SK-N-SH treated with all-trans-retinoic acid at 6 μM for 48 hours (cell line): ENCODE results near the gene LPP.

Source experiments
- ATAC-seq: fragments of 200-7000 bp; cut with Tn5 transposase; 3 replicates; pipeline ENCODE4 v1.9.1; 2020; ENCODE audit warnings: mild to moderate bottlenecking, moderate library complexity
- ARNTL ChIP-seq: fragments of 450-650 bp; formaldehyde crosslinking; IDR thresholded peaks from 2 replicates; pipeline ENCODE4 v1.5.0; 2020; ENCODE audit warnings: low read depth, mild to moderate bottlenecking, moderate library complexity, borderline replicate concordance
- BACH2 ChIP-seq: fragments of 250-450 bp; sonication (Bioruptor Pico); IDR thresholded peaks from 2 replicates; pipeline ENCODE4 v1.9.0; 2021; ENCODE audit warnings: mild to moderate bottlenecking, borderline replicate concordance
- CSDC2 ChIP-seq: fragments of 250-450 bp; sonication (Bioruptor Pico); IDR thresholded peaks from 2 replicates; pipeline ENCODE4 v1.5.0; 2020; ENCODE audit warnings: mild to moderate bottlenecking, moderate library complexity
- ESRRG ChIP-seq: fragments of 250-450 bp; sonication (Bioruptor Pico); IDR thresholded peaks from 2 replicates; pipeline ENCODE4 v1.6.1; 2021; ENCODE audit warnings: mild to moderate bottlenecking
- GLIS3 ChIP-seq: fragments of 250-450 bp; sonication (Bioruptor Pico); IDR thresholded peaks from 2 replicates; pipeline ENCODE4 v1.5.0; 2020; ENCODE audit warnings: mild to moderate bottlenecking, moderate library complexity
- ISL1 ChIP-seq: fragments of 250-450 bp; sonication (Bioruptor Pico); IDR thresholded peaks from 2 replicates; pipeline ENCODE4 v2.1.2; 2022; ENCODE audit warnings: mild to moderate bottlenecking, moderate library complexity
- OSR1 ChIP-seq: fragments of 250-450 bp; sonication (Bioruptor Pico); IDR thresholded peaks from 2 replicates; pipeline ENCODE4 v1.8.0; 2022; ENCODE audit warnings: moderate library complexity, mild to moderate bottlenecking, inconsistent platforms
- PPARA ChIP-seq: fragments of 250-450 bp; sonication (Bioruptor Pico); IDR thresholded peaks from 2 replicates; pipeline ENCODE4 v1.5.0; 2020; ENCODE audit warnings: mild to moderate bottlenecking, borderline replicate concordance
- SNAI2 ChIP-seq: fragments of 250-450 bp; sonication (Bioruptor Pico); IDR thresholded peaks from 2 replicates; pipeline ENCODE4 v1.5.0; 2020; ENCODE audit warnings: mild to moderate bottlenecking, moderate library complexity
- TCF4 ChIP-seq: fragments of 250-450 bp; sonication (Bioruptor Pico); IDR thresholded peaks from 2 replicates; pipeline ENCODE4 v1.8.0; 2021; ENCODE audit warnings: mild to moderate bottlenecking, moderate library complexity, borderline replicate concordance
- TOX ChIP-seq: fragments of 250-450 bp; sonication (Bioruptor Pico); IDR thresholded peaks from 2 replicates; pipeline ENCODE4 v1.8.0; 2021; ENCODE audit warnings: mild to moderate bottlenecking, moderate library complexity, borderline replicate concordance
- ZFP3 ChIP-seq: fragments of 250-450 bp; sonication (Bioruptor Pico); IDR thresholded peaks from 2 replicates; pipeline ENCODE4 v1.5.0; 2020; ENCODE audit warnings: mild to moderate bottlenecking, moderate library complexity
- ZFP30 ChIP-seq: fragments of 450-650 bp; formaldehyde crosslinking; IDR thresholded peaks from 2 replicates; pipeline ENCODE4 v1.5.0; 2022; ENCODE audit warnings: mild to moderate bottlenecking, moderate library complexity
- ZNF565 ChIP-seq: fragments of 450-650 bp; formaldehyde crosslinking; conservative IDR thresholded peaks from 2 replicates; pipeline ENCODE4 v1.5.0; 2020; ENCODE audit warnings: low read depth, mild to moderate bottlenecking, moderate library complexity
- ZNF70 ChIP-seq: fragments of 450-650 bp; formaldehyde crosslinking; IDR thresholded peaks from 2 replicates; pipeline ENCODE4 v1.5.0; 2020; ENCODE audit warnings: mild to moderate bottlenecking, moderate library complexity
- ZNF8 ChIP-seq: fragments of 450-650 bp; formaldehyde crosslinking; IDR thresholded peaks from 2 replicates; pipeline ENCODE4 v1.5.0; 2020; ENCODE audit warnings: mild to moderate bottlenecking, moderate library complexity
- TF ChIP-seq, protein P1 (sequence below): fragments of 250-450 bp; sonication (Bioruptor Pico); IDR thresholded peaks from 2 replicates; pipeline ENCODE4 v1.8.0; 2021; ENCODE audit warnings: low read depth, mild to moderate bottlenecking, moderate library complexity, borderline replicate concordance
- TF ChIP-seq, protein P2 (sequence below): fragments of 250-450 bp; sonication (Bioruptor Pico); IDR thresholded peaks from 2 replicates; pipeline ENCODE4 v1.5.0; 2020; ENCODE audit warnings: mild to moderate bottlenecking, moderate library complexity
- TF ChIP-seq, protein P3 (sequence below): fragments of 250-450 bp; sonication (Bioruptor Pico); IDR thresholded peaks from 2 replicates; pipeline ENCODE4 v1.5.1; 2020; ENCODE audit warnings: low read depth, mild to moderate bottlenecking, moderate library complexity
- TF ChIP-seq, protein P4 (sequence below): fragments of 250-450 bp; sonication (Bioruptor Pico); IDR thresholded peaks from 2 replicates; pipeline ENCODE4 v1.8.0; 2020; ENCODE audit warnings: mild to moderate bottlenecking, moderate library complexity, borderline replicate concordance

LPP gene

DNA sequence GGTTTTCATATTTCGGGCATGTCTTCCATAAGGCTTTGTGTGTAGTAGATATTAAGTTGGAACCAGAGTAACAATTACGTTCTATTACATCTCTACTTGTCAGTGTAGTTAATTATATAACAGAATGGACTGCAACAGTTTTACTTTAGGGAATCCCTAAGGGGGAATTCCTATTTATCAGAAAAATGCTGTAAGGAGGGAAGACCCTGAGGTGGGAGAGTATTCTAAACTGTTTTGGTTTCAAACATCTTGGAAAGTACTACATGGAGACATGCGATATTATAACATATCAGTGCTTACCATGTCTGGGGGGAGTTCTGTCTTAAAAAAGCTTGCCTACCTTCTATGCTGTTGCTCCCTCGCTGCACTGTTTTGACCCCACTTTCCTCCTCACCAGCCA is 238.1 kb downstream of the LPP start:
- TF ChIP-seq ARNTL (CRISPR knock-in tag) (no peak), ZFP3 (CRISPR knock-in tag) (no peak), PPARA (CRISPR knock-in tag) (no peak), CSDC2 (CRISPR knock-in tag) (no peak), ZNF70 (no peak), OSR1 (no peak), ESRRG (no peak)
- TF ChIP-seq, protein P1, sequence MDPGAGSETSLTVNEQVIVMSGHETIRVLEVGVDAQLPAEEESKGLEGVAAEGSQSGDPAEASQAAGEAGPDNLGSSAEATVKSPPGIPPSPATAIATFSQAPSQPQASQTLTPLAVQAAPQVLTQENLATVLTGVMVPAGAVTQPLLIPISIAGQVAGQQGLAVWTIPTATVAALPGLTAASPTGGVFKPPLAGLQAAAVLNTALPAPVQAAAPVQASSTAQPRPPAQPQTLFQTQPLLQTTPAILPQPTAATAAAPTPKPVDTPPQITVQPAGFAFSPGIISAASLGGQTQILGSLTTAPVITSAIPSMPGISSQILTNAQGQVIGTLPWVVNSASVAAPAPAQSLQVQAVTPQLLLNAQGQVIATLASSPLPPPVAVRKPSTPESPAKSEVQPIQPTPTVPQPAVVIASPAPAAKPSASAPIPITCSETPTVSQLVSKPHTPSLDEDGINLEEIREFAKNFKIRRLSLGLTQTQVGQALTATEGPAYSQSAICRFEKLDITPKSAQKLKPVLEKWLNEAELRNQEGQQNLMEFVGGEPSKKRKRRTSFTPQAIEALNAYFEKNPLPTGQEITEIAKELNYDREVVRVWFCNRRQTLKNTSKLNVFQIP (CRISPR knock-in tag) = no peak
- TF ChIP-seq, protein P2, sequence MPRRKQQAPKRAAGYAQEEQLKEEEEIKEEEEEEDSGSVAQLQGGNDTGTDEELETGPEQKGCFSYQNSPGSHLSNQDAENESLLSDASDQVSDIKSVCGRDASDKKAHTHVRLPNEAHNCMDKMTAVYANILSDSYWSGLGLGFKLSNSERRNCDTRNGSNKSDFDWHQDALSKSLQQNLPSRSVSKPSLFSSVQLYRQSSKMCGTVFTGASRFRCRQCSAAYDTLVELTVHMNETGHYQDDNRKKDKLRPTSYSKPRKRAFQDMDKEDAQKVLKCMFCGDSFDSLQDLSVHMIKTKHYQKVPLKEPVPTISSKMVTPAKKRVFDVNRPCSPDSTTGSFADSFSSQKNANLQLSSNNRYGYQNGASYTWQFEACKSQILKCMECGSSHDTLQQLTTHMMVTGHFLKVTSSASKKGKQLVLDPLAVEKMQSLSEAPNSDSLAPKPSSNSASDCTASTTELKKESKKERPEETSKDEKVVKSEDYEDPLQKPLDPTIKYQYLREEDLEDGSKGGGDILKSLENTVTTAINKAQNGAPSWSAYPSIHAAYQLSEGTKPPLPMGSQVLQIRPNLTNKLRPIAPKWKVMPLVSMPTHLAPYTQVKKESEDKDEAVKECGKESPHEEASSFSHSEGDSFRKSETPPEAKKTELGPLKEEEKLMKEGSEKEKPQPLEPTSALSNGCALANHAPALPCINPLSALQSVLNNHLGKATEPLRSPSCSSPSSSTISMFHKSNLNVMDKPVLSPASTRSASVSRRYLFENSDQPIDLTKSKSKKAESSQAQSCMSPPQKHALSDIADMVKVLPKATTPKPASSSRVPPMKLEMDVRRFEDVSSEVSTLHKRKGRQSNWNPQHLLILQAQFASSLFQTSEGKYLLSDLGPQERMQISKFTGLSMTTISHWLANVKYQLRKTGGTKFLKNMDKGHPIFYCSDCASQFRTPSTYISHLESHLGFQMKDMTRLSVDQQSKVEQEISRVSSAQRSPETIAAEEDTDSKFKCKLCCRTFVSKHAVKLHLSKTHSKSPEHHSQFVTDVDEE (CRISPR knock-in tag) = no peak
- TF ChIP-seq, all 23 proteins: peak for 0
- no peak for ATAC-seq

- TF ChIP-seq ARNTL (CRISPR knock-in tag) (no peak), PPARA (CRISPR knock-in tag) (no peak), TCF4 (CRISPR knock-in tag) (no peak), SNAI2 (CRISPR knock-in tag) (no peak), TOX (CRISPR knock-in tag) (no peak), CSDC2 (CRISPR knock-in tag) (no peak), ZNF565 (no peak), BACH2 (no peak), ZFP30 (no peak), OSR1 (no peak), GLIS3 (CRISPR knock-in tag) (no peak), ESRRG (no peak), ZNF70 (no peak)
- TF ChIP-seq, protein P3, sequence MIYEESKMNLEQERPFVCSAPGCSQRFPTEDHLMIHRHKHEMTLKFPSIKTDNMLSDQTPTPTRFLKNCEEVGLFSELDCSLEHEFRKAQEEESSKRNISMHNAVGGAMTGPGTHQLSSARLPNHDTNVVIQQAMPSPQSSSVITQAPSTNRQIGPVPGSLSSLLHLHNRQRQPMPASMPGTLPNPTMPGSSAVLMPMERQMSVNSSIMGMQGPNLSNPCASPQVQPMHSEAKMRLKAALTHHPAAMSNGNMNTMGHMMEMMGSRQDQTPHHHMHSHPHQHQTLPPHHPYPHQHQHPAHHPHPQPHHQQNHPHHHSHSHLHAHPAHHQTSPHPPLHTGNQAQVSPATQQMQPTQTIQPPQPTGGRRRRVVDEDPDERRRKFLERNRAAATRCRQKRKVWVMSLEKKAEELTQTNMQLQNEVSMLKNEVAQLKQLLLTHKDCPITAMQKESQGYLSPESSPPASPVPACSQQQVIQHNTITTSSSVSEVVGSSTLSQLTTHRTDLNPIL = no peak
- TF ChIP-seq, protein P2 (CRISPR knock-in tag) = no peak
- ATAC-seq = no peak
These were observed 240.7 kb downstream of the LPP start for GRCh38 chr3:188394623-188395022.

DNA sequence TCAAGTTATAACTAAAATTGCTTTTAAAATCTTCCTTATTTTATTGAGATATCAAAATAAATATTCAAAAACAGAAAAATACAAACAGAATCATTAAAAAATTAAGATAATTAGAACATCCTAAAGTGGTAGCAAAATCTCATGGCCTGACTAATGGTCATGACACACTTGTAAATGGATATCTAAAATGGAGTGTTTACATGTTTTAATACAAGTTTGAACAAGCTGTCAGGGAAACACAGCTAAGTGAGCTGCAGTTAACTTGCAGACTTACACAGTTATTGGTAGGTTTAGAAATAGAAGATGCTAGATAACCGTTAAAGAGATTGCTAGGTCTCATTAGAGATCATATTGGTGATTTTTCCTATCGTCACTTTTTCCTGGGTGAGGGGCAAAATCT is 242.3 kb downstream of the LPP start:
- ATAC-seq = no peak

GRCh38 chr3:188396900-188397299 is 242.9 kb downstream of the LPP start:
- peak; percentile 33; the same call in 2 of the 3 replicates for ATAC-seq
- TF ChIP-seq, protein P2 (CRISPR knock-in tag) = no peak
- no peak for TF ChIP-seq ZNF8 (CRISPR knock-in tag)
- no peak for TF ChIP-seq ZFP3 (CRISPR knock-in tag)
- TF ChIP-seq, protein P4, sequence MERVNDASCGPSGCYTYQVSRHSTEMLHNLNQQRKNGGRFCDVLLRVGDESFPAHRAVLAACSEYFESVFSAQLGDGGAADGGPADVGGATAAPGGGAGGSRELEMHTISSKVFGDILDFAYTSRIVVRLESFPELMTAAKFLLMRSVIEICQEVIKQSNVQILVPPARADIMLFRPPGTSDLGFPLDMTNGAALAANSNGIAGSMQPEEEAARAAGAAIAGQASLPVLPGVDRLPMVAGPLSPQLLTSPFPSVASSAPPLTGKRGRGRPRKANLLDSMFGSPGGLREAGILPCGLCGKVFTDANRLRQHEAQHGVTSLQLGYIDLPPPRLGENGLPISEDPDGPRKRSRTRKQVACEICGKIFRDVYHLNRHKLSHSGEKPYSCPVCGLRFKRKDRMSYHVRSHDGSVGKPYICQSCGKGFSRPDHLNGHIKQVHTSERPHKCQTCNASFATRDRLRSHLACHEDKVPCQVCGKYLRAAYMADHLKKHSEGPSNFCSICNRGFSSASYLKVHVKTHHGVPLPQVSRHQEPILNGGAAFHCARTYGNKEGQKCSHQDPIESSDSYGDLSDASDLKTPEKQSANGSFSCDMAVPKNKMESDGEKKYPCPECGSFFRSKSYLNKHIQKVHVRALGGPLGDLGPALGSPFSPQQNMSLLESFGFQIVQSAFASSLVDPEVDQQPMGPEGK (CRISPR knock-in tag) = no peak
- TF ChIP-seq TOX (CRISPR knock-in tag) = no peak
- TF ChIP-seq, protein P1 (CRISPR knock-in tag) = no peak
- TF ChIP-seq ISL1 = no peak
- no peak for TF ChIP-seq ZNF70
- TF ChIP-seq OSR1 = no peak

More for the DNA sequence above, 242.3 kb downstream of the LPP start:
- TF ChIP-seq TOX (CRISPR knock-in tag) (no peak), GLIS3 (CRISPR knock-in tag) (no peak), CSDC2 (CRISPR knock-in tag) (no peak), ZNF565 (no peak), BACH2 (no peak), ZFP30 (no peak)
